GM19328 (cell line): Measurements from ENCODE around the gene POTEE.
"Not testable (repeated sequence)": the region's sequence is repeated elsewhere in the genome, so short reads cannot be mapped to it uniquely, and the experiment has no call there.

Experiments
- ATAC-seq: cut with Tn5 transposase; IDR thresholded peaks from one replicate; pipeline ENCODE4 v1.9.1; 2021; ENCODE audit warnings: mild to moderate bottlenecking, moderate library complexity; ENCODE audit not compliant: unreplicated experiment

POTEE gene

GRCh38 chr2:131209030-131209772 is at the start of gene POTEE:
TSS of gene POTEE (plus strand) at chr2:131209536. CDS start at chr2:131218403, 8,867 bp downstream.
- ATAC-seq = not testable (repeated sequence)

- not testable (repeated sequence) for ATAC-seq
Observed at GRCh38 chr2:131165562-131165961, 43.8 kb upstream of the POTEE start.

- ATAC-seq = no peak
Observed at GRCh38 chr2:131168538-131168937, 40.8 kb upstream of the POTEE start.

GRCh38 chr2:131178050-131178449 is 31.3 kb upstream of the POTEE start:
- ATAC-seq = not testable (repeated sequence)

- not testable (repeated sequence) for ATAC-seq
Observed at GRCh38 chr2:131178721-131179418, 30.5 kb upstream of the POTEE start.

GRCh38 chr2:131181451-131181850 is 27.9 kb upstream of the POTEE start:
- not testable (repeated sequence) for ATAC-seq

GRCh38 chr2:131193421-131193820 is 15.9 kb upstream of the POTEE start:
- ATAC-seq = not testable (repeated sequence)

- ATAC-seq = not testable (repeated sequence)
Observed at GRCh38 chr2:131196186-131196585, 13.2 kb upstream of the POTEE start.

GRCh38 chr2:131201098-131201497 is 8.2 kb upstream of the POTEE start:
- ATAC-seq = no peak

- ATAC-seq = not testable (repeated sequence)
Observed at GRCh38 chr2:131207839-131208238, 1.5 kb upstream of the POTEE start.

GRCh38 chr2:131209773-131210104 is 403 bp downstream of the POTEE start:
- not testable (repeated sequence) for ATAC-seq

- ATAC-seq = not testable (repeated sequence)
Observed at GRCh38 chr2:131210434-131211211, 1.3 kb downstream of the POTEE start.

- ATAC-seq = not testable (repeated sequence)
Observed at GRCh38 chr2:131217238-131217986, 8.1 kb downstream of the POTEE start.

GRCh38 chr2:131235543-131236449 is 26.5 kb downstream of the POTEE start:
- not testable (repeated sequence) for ATAC-seq
